UCSD-AML1 (cell line): Measurements from ENCODE around the gene CPNE1.
"Not testable (repeated sequence)": the region's sequence is repeated elsewhere in the genome, so short reads cannot be mapped to it uniquely, and the experiment has no call there.

Experiments
- DNase-seq: peaks from one replicate; lab custom pipeline; 2025; ENCODE audit not compliant: unreplicated experiment; lab: John Stamatoyannopoulos, UW

The CPNE1 gene

GRCh38 chr20:35664466-35665206, at the start of gene CPNE1, which contains the start of gene RBM12:
TSS of gene CPNE1 (minus strand) at chr20:35664900. CDS start at chr20:35632923, 31,977 bp downstream.
TSS of gene RBM12 (minus strand) at chr20:35664900. CDS start at chr20:35655322, 9,578 bp downstream.
- peak; percentile 93 for DNase-seq

GRCh38 chr20:35714127-35714526, 49.4 kb upstream of the CPNE1 start:
- no peak for DNase-seq

- not testable (repeated sequence) for DNase-seq
Observed at GRCh38 chr20:35713120-35713519, 48.4 kb upstream of the CPNE1 start.

- DNase-seq: no peak
Observed at GRCh38 chr20:35711588-35712209, 47.0 kb upstream of the CPNE1 start.

- no peak for DNase-seq
Observed at GRCh38 chr20:35710884-35711587, 46.3 kb upstream of the CPNE1 start.

GRCh38 chr20:35710039-35710438, 45.3 kb upstream of the CPNE1 start:
- DNase-seq: no peak

GRCh38 chr20:35709259-35709658, 44.6 kb upstream of the CPNE1 start:
- no peak for DNase-seq

GRCh38 chr20:35708502-35708901, 43.8 kb upstream of the CPNE1 start:
- DNase-seq: no peak

GRCh38 chr20:35706591-35707529, 42.2 kb upstream of the CPNE1 start:
- not testable (repeated sequence) for DNase-seq

GRCh38 chr20:35705894-35706293, 41.2 kb upstream of the CPNE1 start:
- not testable (repeated sequence) for DNase-seq

GRCh38 chr20:35704514-35705261, 40.0 kb upstream of the CPNE1 start:
- DNase-seq: no peak

GRCh38 chr20:35702824-35703695, 38.4 kb upstream of the CPNE1 start:
- no peak for DNase-seq

GRCh38 chr20:35702051-35702823, 37.5 kb upstream of the CPNE1 start:
- no peak for DNase-seq

GRCh38 chr20:35700625-35701148, 36.0 kb upstream of the CPNE1 start:
- no peak for DNase-seq

- no peak for DNase-seq
Observed at GRCh38 chr20:35699957-35700624, 35.4 kb upstream of the CPNE1 start.

GRCh38 chr20:35699127-35699956, 34.6 kb upstream of the CPNE1 start, which contains the start of the genes NFS1 and ROMO1:
TSS of gene NFS1 (minus strand) at chr20:35699352. CDS start at chr20:35699288, 64 bp downstream.
TSS of gene ROMO1 (plus strand) at chr20:35699405. CDS start at chr20:35699633, 228 bp downstream.
- peak; percentile 89 for DNase-seq
